Cerebellar nuclear complex (tissue), 1 donor: Measurements from ENCODE around the gene SLPI.

Source experiments
- DNase-seq, 2 experiments: peaks; one replicate each; lab custom pipeline; 2025; lab: John Stamatoyannopoulos, UW

SLPI gene

GRCh38 chr20:45254383-45255262 is at the start of gene SLPI:
TSS of gene SLPI (minus strand) at chr20:45254564. CDS start at chr20:45254543, 21 bp downstream.
- no peak for DNase-seq

GRCh38 chr20:45303586-45304463 is 49.5 kb upstream of the SLPI start:
- no peak for DNase-seq

- no peak for DNase-seq
Measured at GRCh38 chr20:45301824-45302271, 47.5 kb upstream of the SLPI start.

- no peak for DNase-seq
Measured at GRCh38 chr20:45300961-45301360, 46.6 kb upstream of the SLPI start.

- no peak for DNase-seq
Measured at GRCh38 chr20:45299786-45300185, 45.4 kb upstream of the SLPI start.

- DNase-seq, result no peak
Measured at GRCh38 chr20:45297786-45298497, 43.6 kb upstream of the SLPI start.

GRCh38 chr20:45294659-45295058 is 40.3 kb upstream of the SLPI start:
- DNase-seq, result no peak

- DNase-seq, result no peak
Measured at GRCh38 chr20:45294003-45294368, 39.6 kb upstream of the SLPI start.

GRCh38 chr20:45293041-45294002 is 39.0 kb upstream of the SLPI start:
- DNase-seq, result no peak

GRCh38 chr20:45292343-45292742 is 38.0 kb upstream of the SLPI start:
- DNase-seq, result no peak

GRCh38 chr20:45291526-45291925 is 37.2 kb upstream of the SLPI start:
- no peak for DNase-seq

- DNase-seq, result no peak
Measured at GRCh38 chr20:45290677-45291355, 36.5 kb upstream of the SLPI start.

- no peak for DNase-seq
Measured at GRCh38 chr20:45289942-45290676, 35.7 kb upstream of the SLPI start.

GRCh38 chr20:45288860-45289259 is 34.5 kb upstream of the SLPI start:
- DNase-seq, result no peak

GRCh38 chr20:45288376-45288775 is 34.0 kb upstream of the SLPI start:
- DNase-seq, result no peak

GRCh38 chr20:45283551-45284057 is 29.2 kb upstream of the SLPI start:
- no peak for DNase-seq

- DNase-seq, result no peak
Measured at GRCh38 chr20:45282700-45283550, 28.6 kb upstream of the SLPI start.

GRCh38 chr20:45279992-45280391 is 25.6 kb upstream of the SLPI start:
- DNase-seq, result no peak

- no peak for DNase-seq
Measured at GRCh38 chr20:45275338-45275737, 21.0 kb upstream of the SLPI start.
